GM12878 (cell line): ENCODE data around the gene PTGDR2. TPM values are rescaled to one million over a fixed set of nuclear protein-coding genes. Genes with fewer than 3 reads are reported as not detected.
A peak's percentile ranks its signal among the peaks of the same experiment; 100 is the strongest.

Experiments
- ATAC-seq: fragments of 200-7000 bp; cut with Tn5 transposase; 3 replicates; pipeline ENCODE4 v1.9.1; 2020; ENCODE audit warnings: mild to moderate bottlenecking, moderate library complexity
- BruUV-seq: library from RNA; stranded (reverse); fragments of 400-500 nt; replicated peaks from 2 replicates; lab custom pipeline; 2021; lab: Mats Ljungman, UMichigan
- CTCF ChIA-PET: fragments of 300-600 bp; sonication (Branson Sonifier 250); formaldehyde crosslinking; extraction: SDS; loops from one replicate; lab custom pipeline; 2021; ENCODE audit warnings: inconsistent platforms; lab: Yijun Ruan, JAX
- POLR2A ChIA-PET: fragments of 350-600 bp; formaldehyde crosslinking; extraction: SDS; loops from one replicate; lab custom pipeline; 2021; ENCODE audit warnings: inconsistent platforms; lab: Charles Lee
- RAD21 ChIA-PET: fragments of 300-600 bp; sonication (Branson Sonifier 250); formaldehyde crosslinking; loops from one replicate; lab custom pipeline; 2023; ENCODE audit warnings: antibody characterized with exemption; ENCODE audit not compliant: unreplicated experiment; lab: Charles Lee
- SMC1A ChIA-PET: fragments of 300-600 bp; sonication (Branson Sonifier 250); formaldehyde crosslinking; loops from one replicate; lab custom pipeline; 2023; ENCODE audit not compliant: unreplicated experiment, uncharacterized antibody; lab: Charles Lee
- DNase-seq: peaks from one replicate; pipeline ENCODE4 v3.0.0-alpha.2; 2011; ENCODE audit warnings: low read depth, low spot score
- FAIRE-seq: peaks from 3 replicates; lab custom pipeline; 2011; peaks lifted over from hg19 to GRCh38; lab: Jason Lieb, UNC
- H2AFZ ChIP-seq: 2 replicates; pipeline ENCODE4 v1.6.0; 2011; ENCODE audit warnings: low read depth, low read length, control low read depth; ENCODE audit not compliant: control insufficient read depth
- H3K27ac ChIP-seq: 2 replicates; pipeline ENCODE4 v1.5.1; 2011; ENCODE audit warnings: control low read depth; ENCODE audit not compliant: control insufficient read depth, insufficient read depth
- H3K27me3 ChIP-seq, 2 experiments: replicated peaks in 1 of 2; 2 replicates each; pipeline versions ENCODE4 v1.6.0 to v1.6.1; 2011; ENCODE audit warnings: low read length in 1 of 2; ENCODE audit not compliant: control insufficient read depth in 2 of 2, insufficient read depth in 2 of 2
- H3K36me3 ChIP-seq, 2 experiments: 2 replicates each; pipeline ENCODE4 v1.5.1; 2011; ENCODE audit warnings: low read length in 1 of 2; ENCODE audit not compliant: control insufficient read depth in 2 of 2, insufficient read depth in 2 of 2
- H3K4me1 ChIP-seq: 2 replicates; pipeline ENCODE4 v1.6.1; 2011; ENCODE audit warnings: mild to moderate bottlenecking, low read length, moderate library complexity, mixed read lengths; ENCODE audit not compliant: control insufficient read depth, insufficient read depth
- H3K4me2 ChIP-seq: 2 replicates; pipeline ENCODE4 v1.6.0; 2011; ENCODE audit warnings: control low read depth; ENCODE audit not compliant: control insufficient read depth, insufficient read depth
- H3K4me3 ChIP-seq: fragments of 200-600 bp; sonication (generic); 2 replicates; pipeline ENCODE4 v1.5.1; 2016
- H3K79me2 ChIP-seq: 2 replicates; pipeline ENCODE4 v1.6.0; 2011; ENCODE audit warnings: low read length; ENCODE audit not compliant: control insufficient read depth, insufficient read depth
- H3K9ac ChIP-seq: 2 replicates; pipeline ENCODE4 v1.8.0; 2011; ENCODE audit warnings: low read length, control low read depth, mixed read lengths; ENCODE audit not compliant: control insufficient read depth, insufficient read depth
- H3K9me3 ChIP-seq: replicated peaks from 3 replicates; pipeline ENCODE4 v1.5.1; 2011; ENCODE audit warnings: mild to moderate bottlenecking, low read length; ENCODE audit not compliant: control insufficient read depth, insufficient read depth
- H4K20me1 ChIP-seq: 2 replicates; pipeline ENCODE4 v1.6.0; 2011; ENCODE audit not compliant: control insufficient read depth, insufficient read depth
- CTCF ChIP-seq, 3 experiments: IDR thresholded peaks in 2 of 3; conservative IDR thresholded peaks in 1 of 3; 2 replicates each; pipeline ENCODE4 v1.5.1; 2011; ENCODE audit warnings: low read depth in 3 of 3, low read length in 3 of 3, mild to moderate bottlenecking in 3 of 3, control low read depth in 2 of 3, moderate library complexity in 2 of 3, inconsistent platforms in 1 of 3, mixed read lengths in 1 of 3; ENCODE audit not compliant: control insufficient read depth in 2 of 3, insufficient read depth in 1 of 3; ENCODE audit errors: extremely low read depth in 1 of 3
- JUNB ChIP-seq: IDR thresholded peaks from 2 replicates; pipeline ENCODE4 v1.6.1; 2016; ENCODE audit warnings: antibody characterized with exemption, mild to moderate bottlenecking
- SPI1 ChIP-seq: IDR thresholded peaks from 2 replicates; pipeline ENCODE4 v1.6.1; 2011; ENCODE audit warnings: low read depth, mild to moderate bottlenecking, low read length, moderate library complexity, borderline replicate concordance; ENCODE audit not compliant: insufficient read depth
- WGBS: methylation state at CpG from one replicate; pipeline ENCODE4 v1.1.6; 2016; ENCODE audit warnings: low lambda C conversion rate; ENCODE audit not compliant: insufficient replicate concordance, insufficient coverage; ENCODE audit errors: missing lambda C conversion rate; 5-methylcytosine and 5-hydroxymethylcytosine counted together
- in situ Hi-C: fragments of 300-500 bp; cut with MboI; formaldehyde crosslinking; loops from 9 replicates; pipeline ENCODE4 v1.14.3; 2018; ENCODE audit warnings: mixed read lengths
- intact Hi-C: fragments of 100-400 bp; cut with micrococcal nuclease; formaldehyde crosslinking; loops from one replicate; pipeline ENCODE4 v1.14.2; 2022; ENCODE audit not compliant: unreplicated experiment
- polyA plus RNA-seq, 11 experiments: library from polyadenylated mRNA; depleted of rRNA in 4 of 11; unstranded in 6 of 11; stranded (reverse) in 5 of 11; fragments of >200 nt; fragmentation: Nextera tagmentation in 4 of 11; fragmentation: Illumina TruSeq in 1 of 11; extraction: Ambion mirVana in 4 of 11; extraction: Trizol in 1 of 11; gene quantifications; 1 replicate in 1 of 11; 2 replicates in 10 of 11; pipeline versions ENCODE4 v1.2.1 to v1.2.3, GENCODE V29; 2011 to 2016; ENCODE audit warnings: inconsistent platforms in 2 of 11, missing spikeins in 2 of 11, low read depth in 1 of 11
- total RNA-seq, 4 experiments: library from RNA; depleted of rRNA in 3 of 4; stranded (reverse); fragments of >200 nt in 3 of 4; fragmentation: Illumina TruSeq in 1 of 4; extraction: Trizol in 1 of 4; gene quantifications; 2 replicates each; pipeline versions ENCODE4 v1.2.1 to v1.2.3, GENCODE V29; 2013 to 2021

The PTGDR2 gene
- total and polyA plus RNA-seq, 10 of the 15 experiments (the other 5 are each of a cell fraction or from before 2014, with no cell fraction given) = 0.01 to 0.28 (median 0.15) TPM; not detected in 6

GRCh38 chr11:60859616-60860250, 4.0 kb upstream of the PTGDR2 start (continued):
- no peak for TF ChIP-seq CTCF (IDR thresholded peaks at IDR 0.05 in 2 of 3, conservative IDR thresholded peaks at IDR 0.05 in 1 of 3; ENCODE audit: control insufficient read depth in 2 of 3, extremely low read depth in 1 of 3, insufficient read depth in 1 of 3, low read depth in 3 of 3, low read length in 3 of 3)

- no peaks in the 10 kb centered on the region for H4K20me1 ChIP-seq
- H3K79me2 ChIP-seq = no peaks in the 10 kb centered on the region
- 33% methylated on average over 3 of the region's 4 CpGs for WGBS
- no peak overlapping the region for H3K4me2 ChIP-seq
- intact Hi-C loops (no loop called here), in situ Hi-C loops (no loop called here)
- no peak overlapping the region for H3K9ac ChIP-seq
- no peaks in the 10 kb centered on the region for H3K36me3 ChIP-seq
- no peak for DNase-seq
- H3K27me3 ChIP-seq = no peaks in the 10 kb centered on the region
- ChIA-PET CTCF (no interaction called here), POLR2A (no interaction called here)
- no TSS peak for BruUV-seq
- no peak overlapping the region for H3K27ac ChIP-seq
- H3K4me1 ChIP-seq = 0 out of 2 replicates have a peak, but pooled peaks cover 3% of the 10 kb centered on the region
- peak; percentile 28; the same call in 1 of the 2 replicates for TF ChIP-seq SPI1
- TF ChIP-seq JUNB = no peak
- TF ChIP-seq, all 136 proteins: peak for 1
- Histone ChIP-seq H3K9me3 (no peaks in the 10 kb centered on the region), H3K4me3 (no peak overlapping the region), H2AFZ (no peak overlapping the region)
- ATAC-seq (no peak; the same call in 2 of the 3 replicates), FAIRE-seq (no peak)
- SMC1A ChIA-PET = no interaction called here
- RAD21 ChIA-PET = no interaction called here
Measured at GRCh38 chr11:60858731-60859464, 3.1 kb upstream of the PTGDR2 start.
